Large intestine (tissue), 3 donors: ENCODE results near the gene C6orf47. TPM values are rescaled to one million over a fixed set of nuclear protein-coding genes. Genes with fewer than 3 reads are reported as not detected.

Source experiments
- DNase-seq, 2 donors: peaks; one replicate each; pipeline versions ENCODE4 v3.0.0 to v3.0.0-alpha.2; 2013
- H3K27ac ChIP-seq: one replicate; pipeline ENCODE4 v1.5.1; 2013; ENCODE audit warnings: low read length
- H3K27me3 ChIP-seq: 2 replicates; pipeline ENCODE4 v1.6.1; 2013; ENCODE audit warnings: low read length; ENCODE audit not compliant: control insufficient read depth, insufficient read depth
- H3K36me3 ChIP-seq: 2 replicates; pipeline ENCODE4 v1.6.1; 2013; ENCODE audit warnings: low read length; ENCODE audit not compliant: control insufficient read depth, insufficient read depth
- H3K4me1 ChIP-seq: one replicate; pipeline ENCODE4 v1.6.1; 2013; ENCODE audit warnings: low read length; ENCODE audit not compliant: control insufficient read depth, insufficient read depth
- H3K4me3 ChIP-seq: one replicate; pipeline ENCODE4 v1.5.1; 2013; ENCODE audit warnings: low read length
- H3K9me3 ChIP-seq: one replicate; pipeline ENCODE4 v1.6.1; 2013; ENCODE audit warnings: mild to moderate bottlenecking, low read depth, low read length, moderate library complexity; ENCODE audit not compliant: control insufficient read depth
- WGBS: methylation state at CpG from one replicate; pipeline ENCODE4 v1.1.5; 2013; ENCODE audit warnings: low lambda C conversion rate; ENCODE audit not compliant: insufficient coverage; 5-methylcytosine and 5-hydroxymethylcytosine counted together
- polyA plus RNA-seq: library from polyadenylated mRNA; unstranded; fragments of 120-200 nt; gene quantifications from one replicate; pipeline ENCODE4 v1.2.1, GENCODE V29; 2013

Gene C6orf47
- polyA plus RNA-seq, 1 donor: 21.5 TPM

- Histone ChIP-seq H3K27ac (no peak overlapping the region), H3K4me3 (no peak overlapping the region), H3K4me1 (peaks cover 13% of the 10 kb centered on the region), H3K36me3 (peaks cover 82% of the 10 kb centered on the region), H3K9me3 (peaks cover 2% of the 10 kb centered on the region), H3K27me3 (no peaks in the 10 kb centered on the region)
- no peak for DNase-seq
- WGBS: 60% methylated on average over 1 of the region's 11 CpGs
These were observed 28.9 kb upstream of the C6orf47 start for GRCh38 chr6:31689249-31690110.

GRCh38 chr6:31687860-31688693, 27.5 kb upstream of the C6orf47 start:
- Histone ChIP-seq H3K4me1 (peaks cover 18% of the 10 kb centered on the region), H3K36me3 (peaks cover 68% of the 10 kb centered on the region), H3K4me3 (no peak overlapping the region), H3K27ac (no peak overlapping the region), H3K9me3 (peaks cover 2% of the 10 kb centered on the region), H3K27me3 (no peaks in the 10 kb centered on the region)
- DNase-seq: no peak
- WGBS: no CpG with 5 or more reads among the region's 14 CpGs

GRCh38 chr6:31687321-31687720, 26.7 kb upstream of the C6orf47 start:
- Histone ChIP-seq H3K9me3 (no peaks in the 10 kb centered on the region), H3K4me3 (no peak overlapping the region), H3K4me1 (peaks cover 18% of the 10 kb centered on the region), H3K36me3 (peaks cover 60% of the 10 kb centered on the region), H3K27me3 (no peaks in the 10 kb centered on the region), H3K27ac (no peak overlapping the region)
- WGBS: no CpG with 5 or more reads among the region's 8 CpGs
- DNase-seq: no peak

- Histone ChIP-seq H3K27me3 (no peaks in the 10 kb centered on the region), H3K36me3 (peaks cover 54% of the 10 kb centered on the region), H3K27ac (no peak overlapping the region), H3K4me3 (no peak overlapping the region), H3K9me3 (no peaks in the 10 kb centered on the region), H3K4me1 (peaks cover 18% of the 10 kb centered on the region)
- WGBS: no CpG with 5 or more reads among the region's 5 CpGs
- DNase-seq: no peak
These were observed 25.9 kb upstream of the C6orf47 start for GRCh38 chr6:31686483-31686882.

- Histone ChIP-seq H3K4me3 (peak overlapping the region; percentile 51), H3K27me3 (no peaks in the 10 kb centered on the region), H3K36me3 (peaks cover 27% of the 10 kb centered on the region), H3K27ac (peak overlapping the region; percentile 78), H3K9me3 (no peaks in the 10 kb centered on the region), H3K4me1 (peaks cover 15% of the 10 kb centered on the region)
- peak in 1 of 2 donors; percentile 47 for DNase-seq
- WGBS: no CpG with 5 or more reads among the region's 13 CpGs
These were observed 23.0 kb upstream of the C6orf47 start for GRCh38 chr6:31683591-31683990.

GRCh38 chr6:31681135-31681671, 20.6 kb upstream of the C6orf47 start:
- no peaks in the 10 kb centered on the region for H3K27me3 ChIP-seq
- H3K27ac ChIP-seq: peak overlapping the region; percentile 71
- H3K4me1 ChIP-seq: peaks cover 15% of the 10 kb centered on the region
- H3K9me3 ChIP-seq: no peaks in the 10 kb centered on the region
- DNase-seq: peak in 1 of 2 donors; percentile 63
- no CpG with 5 or more reads among the region's 40 CpGs for whole genome bisulfite sequencing
- peaks cover 3% of the 10 kb centered on the region for H3K36me3 ChIP-seq
- peak overlapping the region; percentile 53 for H3K4me3 ChIP-seq

GRCh38 chr6:31680226-31681134, 19.9 kb upstream of the C6orf47 start, which contains the start of gene LY6G5C:
Gene LY6G5C, minus strand, starts transcription at chr6:31681067. Its CDS starts 694 bp downstream, at chr6:31680373.
- peak; percentile 80 to 82 for DNase-seq
- peak within 1 kb of the TSS; percentile 71 for H3K27ac ChIP-seq
- 10% methylated on average over 2 of the region's 17 CpGs for WGBS
- peak within 1 kb of the TSS; percentile 53 for H3K4me3 ChIP-seq
- H3K27me3 ChIP-seq: no peaks in the 10 kb centered on the region
- H3K9me3 ChIP-seq: no peaks in the 10 kb centered on the region
- H3K36me3 ChIP-seq: no peaks in the 10 kb centered on the region
- H3K4me1 ChIP-seq: peaks cover 15% of the 10 kb centered on the region

- H3K4me3 ChIP-seq: no peak overlapping the region
- peaks cover 8% of the 10 kb centered on the region for H3K36me3 ChIP-seq
- WGBS: 75% methylated on average over 2 of the region's 8 CpGs
- no peaks in the 10 kb centered on the region for H3K9me3 ChIP-seq
- H3K27ac ChIP-seq: no peak overlapping the region
- no peaks in the 10 kb centered on the region for H3K27me3 ChIP-seq
- DNase-seq: no peak
- peaks cover 9% of the 10 kb centered on the region for H3K4me1 ChIP-seq
These were observed 17.4 kb upstream of the C6orf47 start for GRCh38 chr6:31677955-31678354.

DNA sequence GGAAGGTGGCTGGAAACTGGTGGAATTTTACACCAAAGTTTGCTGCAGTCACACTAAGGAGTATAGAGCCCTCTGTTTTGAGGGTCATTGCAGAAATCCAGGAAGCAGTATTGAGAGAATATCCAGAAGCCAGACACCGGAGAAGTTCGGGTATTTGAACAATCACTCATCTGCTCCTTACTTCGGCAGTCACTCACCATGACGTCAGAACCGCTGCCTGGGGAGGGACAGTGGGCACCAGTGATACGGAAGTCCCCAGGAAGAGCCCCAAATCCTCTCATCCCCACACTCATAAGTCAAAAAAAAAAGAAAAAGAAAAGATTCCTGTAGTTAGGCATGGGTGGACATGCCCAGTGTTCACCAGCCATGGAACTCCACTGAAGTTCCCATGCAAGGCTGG, 16.3 kb upstream of the C6orf47 start:
- Histone ChIP-seq H3K27ac (no peak overlapping the region), H3K9me3 (no peaks in the 10 kb centered on the region), H3K4me3 (no peak overlapping the region), H3K36me3 (peaks cover 15% of the 10 kb centered on the region), H3K27me3 (no peaks in the 10 kb centered on the region), H3K4me1 (peaks cover 9% of the 10 kb centered on the region)
- no peak for DNase-seq
- WGBS: no CpG with 5 or more reads among the region's 6 CpGs
